HCT116 (cell line): ENCODE measurements around the gene MICALL1. TPM values are rescaled to one million over a fixed set of nuclear protein-coding genes. Genes with fewer than 3 reads are reported as not detected.

Experiments used
- ATAC-seq: fragments of 200-7000 bp; cut with Tn5 transposase; 2 replicates; pipeline ENCODE4 v1.9.1; 2020; ENCODE audit warnings: mild to moderate bottlenecking, moderate library complexity
- BruUV-seq: library from RNA; stranded (reverse); fragments of 400-500 nt; replicated peaks from 2 replicates; lab custom pipeline; 2021; lab: Mats Ljungman, UMichigan
- CTCF ChIA-PET: fragments of 300-600 bp; sonication (Branson Sonifier 250); formaldehyde crosslinking; loops from one replicate; lab custom pipeline; 2021; ENCODE audit warnings: antibody characterized with exemption; lab: Charles Lee
- POLR2A ChIA-PET: fragments of 300-600, 350-600 bp; sonication (Branson Sonifier 250); formaldehyde crosslinking; loops from one replicate; lab custom pipeline; 2021; ENCODE audit warnings: antibody characterized with exemption; lab: Charles Lee
- RAD21 ChIA-PET, 2 experiments: fragments of 300-600 bp; sonication (Branson Sonifier 250); formaldehyde crosslinking; loops; one replicate each; lab custom pipeline; 2023; ENCODE audit warnings: low total read pairs in 2 of 2; ENCODE audit not compliant: uncharacterized antibody in 2 of 2, unreplicated experiment in 2 of 2, low non-redundant PET in 1 of 2; lab: Charles Lee
- DNase-seq: peaks from one replicate; pipeline ENCODE4 v3.0.0-alpha.2; 2010; ENCODE audit warnings: low read depth, low spot score
- H2AFZ ChIP-seq: fragments of 200-600 bp; shearing (Covaris generic), sonication (generic); 2 replicates; pipeline ENCODE4 v1.6.1; 2017; ENCODE audit warnings: low read depth, mixed run types, mixed read lengths, antibody characterized with exemption, low read length; ENCODE audit not compliant: poor library complexity, severe bottlenecking
- H3K27ac ChIP-seq: 2 replicates; pipeline ENCODE4 v1.5.1; 2012; ENCODE audit warnings: low read depth, low read length
- H3K27me3 ChIP-seq: fragments of 200-600 bp; sonication (generic); 2 replicates; pipeline ENCODE4 v1.6.1; 2016; ENCODE audit warnings: mixed run types, low read length, mixed read lengths; ENCODE audit not compliant: insufficient read depth
- H3K36me3 ChIP-seq, 2 experiments: fragments of 200-500 bp in 1 of 2; fragments of 200-600 bp in 1 of 2; sonication (Bioruptor generic) in 1 of 2; sonication (generic) in 1 of 2; 2 replicates each; pipeline versions ENCODE4 v1.5.1 to v1.6.1; 2014 to 2016; ENCODE audit warnings: low read length in 2 of 2, inconsistent platforms in 1 of 2, mixed read lengths in 1 of 2, mixed run types in 1 of 2; ENCODE audit not compliant: insufficient read depth in 2 of 2, control insufficient read depth in 1 of 2
- H3K4me1 ChIP-seq, 2 experiments: fragments of 200-600 bp in 1 of 2; sonication (generic) in 1 of 2; 2 replicates each; pipeline versions ENCODE4 v1.5.1 to v1.6.1; 2012 to 2017; ENCODE audit warnings: low read length in 2 of 2, inconsistent platforms in 1 of 2, mild to moderate bottlenecking in 1 of 2, mixed read lengths in 1 of 2, mixed run types in 1 of 2, moderate library complexity in 1 of 2; ENCODE audit not compliant: insufficient read depth in 2 of 2, control insufficient read depth in 1 of 2
- H3K4me2 ChIP-seq: fragments of 200-600 bp; sonication (generic); 2 replicates; pipeline ENCODE4 v1.6.1; 2017; ENCODE audit warnings: mixed run types, low read length, mixed read lengths
- H3K4me3 ChIP-seq, 2 experiments: fragments of 200-600 bp in 1 of 2; sonication (generic) in 1 of 2; replicated peaks in 1 of 2; 2 replicates each; pipeline ENCODE4 v1.5.1; 2011 to 2016; ENCODE audit warnings: low read length in 2 of 2, control low read depth in 1 of 2, low read depth in 1 of 2, mild to moderate bottlenecking in 1 of 2, mixed read lengths in 1 of 2, mixed run types in 1 of 2
- H3K79me2 ChIP-seq: fragments of 200-600 bp; sonication (generic); 2 replicates; pipeline ENCODE4 v1.6.1; 2017; ENCODE audit warnings: mild to moderate bottlenecking, mixed run types, low read length, moderate library complexity, mixed read lengths; ENCODE audit not compliant: insufficient read depth
- H3K9ac ChIP-seq: fragments of 200-600 bp; sonication (generic); 2 replicates; pipeline ENCODE4 v1.6.1; 2016; ENCODE audit warnings: low read length, mixed read lengths
- H3K9me2 ChIP-seq: fragments of 200-600 bp; sonication (generic), shearing (Covaris generic); 2 replicates; pipeline ENCODE4 v1.6.1; 2017; ENCODE audit warnings: mixed run types, mild to moderate bottlenecking, moderate library complexity; ENCODE audit not compliant: insufficient read depth
- H3K9me3 ChIP-seq, 2 experiments: fragments of 200-500 bp in 1 of 2; fragments of 200-600 bp in 1 of 2; sonication (Bioruptor generic) in 1 of 2; sonication (generic) in 1 of 2; 2 replicates each; pipeline ENCODE4 v1.6.1; 2014 to 2017; ENCODE audit warnings: low read length in 2 of 2, mixed read lengths in 2 of 2, inconsistent platforms in 1 of 2, low read depth in 1 of 2, mild to moderate bottlenecking in 1 of 2, mixed run types in 1 of 2, moderate library complexity in 1 of 2; ENCODE audit not compliant: control insufficient read depth in 1 of 2, insufficient read depth in 1 of 2
- H4K20me1 ChIP-seq: fragments of 200-600 bp; sonication (generic), shearing (Covaris generic); 2 replicates; pipeline ENCODE4 v1.6.1; 2017; ENCODE audit warnings: mixed run types, mild to moderate bottlenecking, moderate library complexity; ENCODE audit not compliant: insufficient read depth
- CEBPB ChIP-seq: IDR thresholded peaks from 2 replicates; pipeline ENCODE4 v1.6.1; 2012; ENCODE audit warnings: low read depth
- EGR1 ChIP-seq: IDR thresholded peaks from 2 replicates; pipeline ENCODE4 v1.6.1; 2012; ENCODE audit warnings: low read depth
- EZH2 ChIP-seq: fragments of 200-600 bp; sonication (generic); IDR thresholded peaks from 2 replicates; pipeline ENCODE4 v1.6.1; 2017; ENCODE audit warnings: antibody characterized with exemption, mixed run types
- FOSL1 ChIP-seq: IDR thresholded peaks from 2 replicates; pipeline ENCODE4 v1.6.1; 2012; ENCODE audit warnings: low read depth
- JUND ChIP-seq: IDR thresholded peaks from 2 replicates; pipeline ENCODE4 v1.6.1; 2012
- POLR2A ChIP-seq: IDR thresholded peaks from 2 replicates; pipeline ENCODE4 v1.7.0; 2011; ENCODE audit warnings: borderline replicate concordance; ENCODE audit not compliant: insufficient read depth, insufficient read length; ENCODE audit errors: extremely low read depth
- ZFX ChIP-seq: fragments of 450-650 bp; IDR thresholded peaks from 2 replicates; pipeline ENCODE4 v1.6.1; 2017
- intact Hi-C: fragments of 100-400 bp; cut with micrococcal nuclease; formaldehyde crosslinking; loops from 2 replicates; pipeline ENCODE4 v1.10.0; 2022
- total RNA-seq: library from RNA; stranded (reverse); gene quantifications from one replicate; pipeline ENCODE4 v1.2.1, GENCODE V29; 2021; ENCODE audit not compliant: unreplicated experiment
- TF ChIP-seq, protein P1 (sequence below): IDR thresholded peaks from 2 replicates; pipeline ENCODE4 v1.6.1; 2012

MICALL1 gene
- total RNA-seq, 1 experiment from 2014 or later: 35.2 TPM

DNA sequence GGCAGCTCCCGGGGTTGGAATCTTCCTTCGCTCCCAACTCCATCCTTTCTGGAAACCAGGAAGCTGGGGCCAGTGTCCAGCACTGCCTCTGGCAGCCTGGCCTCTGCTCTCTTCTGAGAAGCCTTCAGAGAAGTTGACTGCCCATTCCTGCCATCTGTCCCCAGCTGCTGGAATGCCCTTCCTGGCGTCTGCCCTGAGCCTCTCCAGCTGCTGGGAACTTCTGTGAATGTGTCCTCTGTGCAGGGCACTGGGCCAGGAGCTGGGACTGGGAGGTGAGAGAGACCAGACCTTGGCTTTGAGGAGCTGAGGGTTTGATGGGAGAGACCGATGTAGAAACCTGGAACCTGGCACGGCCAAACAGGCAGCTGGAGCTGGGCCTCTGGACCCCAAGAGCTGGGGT, 84.2 kb downstream of the MICALL1 start:
- intact Hi-C loops: no loop called here
- TF ChIP-seq EGR1 (no peak), EZH2 (no peak), JUND (no peak), POLR2A (no peak), CEBPB (no peak), FOSL1 (no peak), ZFX (no peak)
- TF ChIP-seq, protein P1, sequence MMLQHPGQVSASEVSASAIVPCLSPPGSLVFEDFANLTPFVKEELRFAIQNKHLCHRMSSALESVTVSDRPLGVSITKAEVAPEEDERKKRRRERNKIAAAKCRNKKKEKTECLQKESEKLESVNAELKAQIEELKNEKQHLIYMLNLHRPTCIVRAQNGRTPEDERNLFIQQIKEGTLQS: no peak
- no TSS peak for BruUV-seq
- no peaks in the 10 kb centered on the region for H4K20me1 ChIP-seq
- ATAC-seq (no peak), DNase-seq (no peak)
- POLR2A ChIA-PET: no interaction called here
- H3K27me3 ChIP-seq: no peaks in the 10 kb centered on the region
- H3K4me2 ChIP-seq: no peak overlapping the region
- H3K4me1 ChIP-seq: no peaks in the 10 kb centered on the region
- H3K9me3 ChIP-seq: no peaks in the 10 kb centered on the region
- no peak overlapping the region for H3K27ac ChIP-seq
- RAD21 ChIA-PET: no interaction called here
- H3K9ac ChIP-seq: no peak overlapping the region
- no peaks in the 10 kb centered on the region for H3K79me2 ChIP-seq
- no peaks in the 10 kb centered on the region for H3K9me2 ChIP-seq
- H3K4me3 ChIP-seq: no peak overlapping the region
- H2AFZ ChIP-seq: no peak overlapping the region
- no peaks in the 10 kb centered on the region for H3K36me3 ChIP-seq
- CTCF ChIA-PET: no interaction called here

DNA sequence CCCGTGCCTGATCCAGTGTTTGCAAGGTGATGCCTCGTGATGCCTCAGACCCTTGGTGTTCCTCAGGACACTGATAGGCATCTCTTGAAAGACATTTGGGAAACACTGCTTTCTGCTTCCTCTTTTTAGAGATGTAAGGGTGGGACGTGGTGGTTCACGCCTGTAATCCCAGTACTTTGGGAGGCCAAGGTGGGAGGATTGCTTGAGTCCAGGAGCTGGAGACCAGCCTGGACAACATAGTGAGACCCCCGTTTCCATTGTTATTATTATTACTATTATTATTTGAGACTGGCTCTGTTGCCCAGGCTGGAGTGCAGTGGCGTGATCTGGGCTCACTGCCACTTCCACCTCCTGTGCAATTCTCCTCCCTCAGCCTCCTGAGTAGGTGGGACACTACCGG, 84.8 kb downstream of the MICALL1 start:
- DNase-seq: no peak
- ChIA-PET POLR2A (no interaction called here), RAD21 (no interaction called here), CTCF (no interaction called here)
- Histone ChIP-seq H3K9me3 (no peaks in the 10 kb centered on the region), H3K9me2 (no peaks in the 10 kb centered on the region), H3K4me2 (no peak overlapping the region), H3K9ac (no peak overlapping the region), H2AFZ (no peak overlapping the region), H3K27me3 (no peaks in the 10 kb centered on the region), H3K4me1 (peaks cover 0 to 3% of the 10 kb centered on the region in 2 experiments; a peak in 2 of 4 replicates), H3K4me3 (no peak overlapping the region), H3K79me2 (no peaks in the 10 kb centered on the region), H3K27ac (no peak overlapping the region), H4K20me1 (no peaks in the 10 kb centered on the region), H3K36me3 (no peaks in the 10 kb centered on the region)
- BruUV-seq: no TSS peak
- ATAC-seq: no peak
- TF ChIP-seq JUND (no peak), FOSL1 (no peak), EZH2 (no peak), POLR2A (no peak)
- intact Hi-C loops: no loop called here
